GM12878 (cell line): Measurements from ENCODE around the gene ARHGAP6.

Experiments
- BHLHE40 ChIP-seq, 2 experiments: fragments of 450-650 bp in 1 of 2; IDR thresholded peaks; 2 replicates each; pipeline ENCODE4 v1.6.1; 2011 to 2017; ENCODE audit warnings: low read depth in 2 of 2, borderline replicate concordance in 1 of 2, improper control_type of control experiment in 1 of 2, low read length in 1 of 2, mild to moderate bottlenecking in 1 of 2
- CREB1 ChIP-seq: IDR thresholded peaks from 2 replicates; pipeline ENCODE4 v1.6.1; 2012; ENCODE audit warnings: low read depth, mild to moderate bottlenecking, inconsistent platforms
- CTCF ChIP-seq, 3 experiments: IDR thresholded peaks in 2 of 3; conservative IDR thresholded peaks in 1 of 3; 2 replicates each; pipeline ENCODE4 v1.5.1; 2011; ENCODE audit warnings: low read depth in 3 of 3, low read length in 3 of 3, mild to moderate bottlenecking in 3 of 3, control low read depth in 2 of 3, moderate library complexity in 2 of 3, inconsistent platforms in 1 of 3, mixed read lengths in 1 of 3; ENCODE audit not compliant: control insufficient read depth in 2 of 3, insufficient read depth in 1 of 3; ENCODE audit errors: extremely low read depth in 1 of 3
- CUX1 ChIP-seq: IDR thresholded peaks from 2 replicates; pipeline ENCODE4 v1.6.1; 2012; ENCODE audit warnings: improper control_type of control experiment, low read depth, low read length; ENCODE audit not compliant: insufficient replicate concordance
- HDAC2 ChIP-seq: fragments of 200-600 bp; sonication (generic); IDR thresholded peaks from 2 replicates; pipeline ENCODE4 v1.6.1; 2017
- MAX ChIP-seq: IDR thresholded peaks from 2 replicates; pipeline ENCODE4 v1.6.1; 2012; ENCODE audit warnings: low read depth, low read length, improper control_type of control experiment
- RFX5 ChIP-seq: IDR thresholded peaks from 2 replicates; pipeline ENCODE4 v1.6.1; 2011; ENCODE audit warnings: low read depth, low read length, improper control_type of control experiment
- SIN3A ChIP-seq: IDR thresholded peaks from 2 replicates; pipeline ENCODE4 v1.6.1; 2012; ENCODE audit warnings: low read depth, low read length, improper control_type of control experiment
- SMC3 ChIP-seq: IDR thresholded peaks from 2 replicates; pipeline ENCODE4 v1.6.1; 2011; ENCODE audit warnings: low read length, improper control_type of control experiment, borderline replicate concordance
- SREBF2 ChIP-seq: IDR thresholded peaks from 2 replicates; pipeline ENCODE4 v1.6.1; 2012; ENCODE audit warnings: mild to moderate bottlenecking, low read length
- ZBTB11 ChIP-seq: fragments of 450-650 bp; formaldehyde crosslinking; IDR thresholded peaks from 2 replicates; pipeline ENCODE4 v1.5.0; 2022; ENCODE audit warnings: mild to moderate bottlenecking, missing genetic modification characterization

DNA sequence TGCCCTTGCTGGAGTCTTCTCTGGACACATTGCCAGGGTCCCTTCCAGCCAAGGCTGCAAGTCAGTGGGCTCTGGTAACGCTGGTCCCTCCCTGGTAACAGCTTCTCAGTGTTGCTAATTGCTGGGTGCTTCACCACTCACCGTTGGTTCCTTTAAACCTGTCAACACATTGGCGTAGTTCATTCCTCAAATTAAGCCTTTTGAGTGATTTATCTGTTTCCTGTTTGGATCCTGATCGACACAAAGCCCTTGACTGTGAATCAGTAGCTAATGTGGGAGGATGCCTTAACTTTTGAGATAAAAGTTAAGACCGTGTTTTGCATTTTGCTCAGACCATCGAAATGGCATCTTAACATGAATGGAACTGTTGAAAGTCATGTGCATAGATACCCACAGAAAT lies 246.6 kb downstream of the ARHGAP6 start:
- TF ChIP-seq CTCF (IDR thresholded peaks at IDR 0.05 in 2 of 3, conservative IDR thresholded peaks at IDR 0.05 in 1 of 3; ENCODE audit: control insufficient read depth in 2 of 3, extremely low read depth in 1 of 3, insufficient read depth in 1 of 3, low read depth in 3 of 3, low read length in 3 of 3), result no peak
- TF ChIP-seq SMC3, result no peak
- no peak for TF ChIP-seq RFX5
- TF ChIP-seq HDAC2, result no peak
- TF ChIP-seq CREB1, result no peak
- TF ChIP-seq CUX1, result no peak
- no peak for TF ChIP-seq ZBTB11 (CRISPR knock-in tag)
- TF ChIP-seq BHLHE40 (IDR thresholded peaks at IDR 0.05; ENCODE audit: borderline replicate concordance in 1 of 2, low read depth in 2 of 2, low read length in 1 of 2), result no peak
- TF ChIP-seq SREBF2, result no peak
- TF ChIP-seq SIN3A, result no peak
- no peak for TF ChIP-seq MAX
